Progenitor cell of endocrine pancreas (in vitro differentiated cells): ENCODE results near the gene SPOCD1. TPM values are rescaled to one million over a fixed set of nuclear protein-coding genes. Genes with fewer than 3 reads are reported as not detected.

Experiments used
- DNase-seq: peaks from one replicate; pipeline ENCODE4 v3.0.0; 2021; ENCODE audit warnings: low spot score; ENCODE audit not compliant: unreplicated experiment
- H3K27ac Mint-ChIP-seq: 2 replicates; pipeline ENCODE4 v1.8.0; 2021; ENCODE audit warnings: mild to moderate bottlenecking, moderate library complexity, mixed read lengths
- H3K27me3 Mint-ChIP-seq: 2 replicates; pipeline ENCODE4 v1.8.0; 2021; ENCODE audit warnings: mixed read lengths
- H3K36me3 Mint-ChIP-seq: 2 replicates; pipeline ENCODE4 v1.8.0; 2022; ENCODE audit warnings: mixed read lengths; ENCODE audit not compliant: insufficient read depth
- H3K4me1 Mint-ChIP-seq: 2 replicates; pipeline ENCODE4 v1.8.0; 2021; ENCODE audit warnings: low read depth, mixed read lengths
- H3K4me3 Mint-ChIP-seq: 2 replicates; pipeline ENCODE4 v1.8.0; 2021; ENCODE audit warnings: low read depth, mild to moderate bottlenecking, moderate library complexity, mixed read lengths
- H3K9me3 Mint-ChIP-seq: 2 replicates; pipeline ENCODE4 v1.8.0; 2021; ENCODE audit warnings: low read depth, mixed read lengths
- CTCF ChIP-seq: fragments of 200-600 bp; sonication (generic); IDR thresholded peaks from one replicate; pipeline ENCODE4 v1.5.0; 2021; ENCODE audit warnings: antibody characterized with exemption, mild to moderate bottlenecking; ENCODE audit not compliant: unreplicated experiment
- total RNA-seq: library from RNA; stranded (reverse); gene quantifications from 2 replicates; pipeline ENCODE4 v1.2.1, GENCODE V29; 2021

SPOCD1 gene
- total RNA-seq, 1 donor from 2014 or later = 0.36 TPM

GRCh38 chr1:31804098-31804497 is 11.7 kb downstream of the SPOCD1 start:
- Mint-ChIP-seq H3K27me3 (peaks cover 15% of the 10 kb centered on the region), H3K9me3 (no peaks in the 10 kb centered on the region), H3K36me3 (no peaks in the 10 kb centered on the region), H3K4me3 (no peak overlapping the region), H3K4me1 (no peaks in the 10 kb centered on the region), H3K27ac (no peak overlapping the region)
- no peak for DNase-seq
- no peak for TF ChIP-seq CTCF

- Mint-ChIP-seq H3K27me3 (peaks cover 15% of the 10 kb centered on the region), H3K9me3 (no peaks in the 10 kb centered on the region), H3K27ac (no peak overlapping the region), H3K4me1 (no peaks in the 10 kb centered on the region), H3K36me3 (no peaks in the 10 kb centered on the region), H3K4me3 (no peak overlapping the region)
- no peak for TF ChIP-seq CTCF
- no peak for DNase-seq
Measured at GRCh38 chr1:31803610-31804009, 12.2 kb downstream of the SPOCD1 start.

GRCh38 chr1:31802190-31803150 is 13.4 kb downstream of the SPOCD1 start:
- no peak for TF ChIP-seq CTCF
- Mint-ChIP-seq H3K27me3 (peaks cover 19% of the 10 kb centered on the region), H3K4me3 (no peak overlapping the region), H3K36me3 (no peaks in the 10 kb centered on the region), H3K4me1 (no peaks in the 10 kb centered on the region), H3K27ac (no peak overlapping the region), H3K9me3 (no peaks in the 10 kb centered on the region)
- DNase-seq = no peak

- Mint-ChIP-seq H3K27ac (no peak overlapping the region), H3K9me3 (no peaks in the 10 kb centered on the region), H3K4me3 (no peak overlapping the region), H3K4me1 (no peaks in the 10 kb centered on the region), H3K27me3 (peaks cover 27% of the 10 kb centered on the region), H3K36me3 (no peaks in the 10 kb centered on the region)
- no peak for TF ChIP-seq CTCF
- no peak for DNase-seq
Measured at GRCh38 chr1:31801458-31801857, 14.4 kb downstream of the SPOCD1 start.

GRCh38 chr1:31800674-31800967 is 15.2 kb downstream of the SPOCD1 start:
- H3K27me3 Mint-ChIP-seq = peaks cover 30% of the 10 kb centered on the region
- TF ChIP-seq CTCF = no peak
- H3K4me1 Mint-ChIP-seq = no peaks in the 10 kb centered on the region
- no peak overlapping the region for H3K27ac Mint-ChIP-seq
- no peaks in the 10 kb centered on the region for H3K36me3 Mint-ChIP-seq
- DNase-seq = no peak
- H3K9me3 Mint-ChIP-seq = no peaks in the 10 kb centered on the region
- no peak overlapping the region for H3K4me3 Mint-ChIP-seq
